SK-N-SH treated with all-trans-retinoic acid at 6 μM for 48 hours (cell line): ENCODE results near the gene KIAA1755.

Experiments
- ARNTL ChIP-seq: fragments of 450-650 bp; formaldehyde crosslinking; IDR thresholded peaks from 2 replicates; pipeline ENCODE4 v1.5.0; 2020; ENCODE audit warnings: low read depth, mild to moderate bottlenecking, moderate library complexity, borderline replicate concordance
- ESRRG ChIP-seq: fragments of 250-450 bp; sonication (Bioruptor Pico); IDR thresholded peaks from 2 replicates; pipeline ENCODE4 v1.6.1; 2021; ENCODE audit warnings: mild to moderate bottlenecking
- PPARA ChIP-seq: fragments of 250-450 bp; sonication (Bioruptor Pico); IDR thresholded peaks from 2 replicates; pipeline ENCODE4 v1.5.0; 2020; ENCODE audit warnings: mild to moderate bottlenecking, borderline replicate concordance
- RARB ChIP-seq: fragments of 250-450 bp; sonication (Bioruptor Pico); IDR thresholded peaks from 2 replicates; pipeline ENCODE4 v1.8.0; 2021; ENCODE audit warnings: mild to moderate bottlenecking, moderate library complexity
- ZFP3 ChIP-seq: fragments of 250-450 bp; sonication (Bioruptor Pico); IDR thresholded peaks from 2 replicates; pipeline ENCODE4 v1.5.0; 2020; ENCODE audit warnings: mild to moderate bottlenecking, moderate library complexity
- ZNF8 ChIP-seq: fragments of 450-650 bp; formaldehyde crosslinking; IDR thresholded peaks from 2 replicates; pipeline ENCODE4 v1.5.0; 2020; ENCODE audit warnings: mild to moderate bottlenecking, moderate library complexity
- TF ChIP-seq, protein P1 (sequence below): fragments of 250-450 bp; sonication (Bioruptor Pico); IDR thresholded peaks from 2 replicates; pipeline ENCODE4 v1.8.0; 2021; ENCODE audit warnings: low read depth, mild to moderate bottlenecking, moderate library complexity, borderline replicate concordance

DNA sequence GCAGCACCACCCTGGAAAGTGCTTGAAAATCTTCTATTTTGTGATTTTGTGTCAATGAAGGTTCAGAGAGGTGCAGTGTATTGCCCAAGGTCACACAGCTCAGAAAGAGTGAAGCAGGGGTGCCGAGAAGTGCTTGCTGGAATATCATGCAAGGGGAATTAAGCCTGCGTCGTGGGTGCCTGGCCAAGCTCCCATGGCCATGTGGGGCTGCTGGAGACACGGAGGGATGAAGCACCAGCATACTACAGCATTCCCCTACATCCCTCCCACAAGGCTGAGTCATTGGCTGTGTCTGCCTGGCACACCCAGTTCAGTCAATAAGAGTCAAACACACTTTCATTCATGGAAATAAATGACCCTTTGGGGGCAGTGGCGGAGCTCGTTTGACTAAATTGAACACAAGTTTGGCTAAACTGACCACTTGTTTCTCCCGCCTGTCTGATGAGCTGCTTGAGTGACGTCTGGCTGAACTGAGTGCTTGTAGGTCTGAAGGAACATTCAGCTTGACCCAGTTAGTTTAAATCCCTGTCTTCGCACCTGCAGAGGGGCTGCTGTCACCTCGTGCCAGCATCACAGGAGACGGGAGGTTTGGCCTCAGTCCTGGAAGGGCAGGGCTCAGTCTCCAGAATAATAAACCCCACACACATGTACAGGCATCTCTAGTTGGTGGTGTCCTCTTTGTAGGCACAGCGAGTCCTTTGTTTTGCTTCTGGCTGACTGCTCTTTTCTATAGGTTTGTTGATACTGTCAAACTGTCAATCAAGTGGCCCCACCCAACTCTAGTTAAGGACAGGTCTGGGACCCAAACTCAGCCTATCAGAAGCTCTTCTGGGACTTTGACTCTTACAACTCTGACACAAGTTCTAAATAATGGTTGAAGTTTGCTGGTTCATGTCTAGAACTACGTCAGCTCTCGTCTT is 87.0 kb downstream of the KIAA1755 start:
- TF ChIP-seq, protein P1, sequence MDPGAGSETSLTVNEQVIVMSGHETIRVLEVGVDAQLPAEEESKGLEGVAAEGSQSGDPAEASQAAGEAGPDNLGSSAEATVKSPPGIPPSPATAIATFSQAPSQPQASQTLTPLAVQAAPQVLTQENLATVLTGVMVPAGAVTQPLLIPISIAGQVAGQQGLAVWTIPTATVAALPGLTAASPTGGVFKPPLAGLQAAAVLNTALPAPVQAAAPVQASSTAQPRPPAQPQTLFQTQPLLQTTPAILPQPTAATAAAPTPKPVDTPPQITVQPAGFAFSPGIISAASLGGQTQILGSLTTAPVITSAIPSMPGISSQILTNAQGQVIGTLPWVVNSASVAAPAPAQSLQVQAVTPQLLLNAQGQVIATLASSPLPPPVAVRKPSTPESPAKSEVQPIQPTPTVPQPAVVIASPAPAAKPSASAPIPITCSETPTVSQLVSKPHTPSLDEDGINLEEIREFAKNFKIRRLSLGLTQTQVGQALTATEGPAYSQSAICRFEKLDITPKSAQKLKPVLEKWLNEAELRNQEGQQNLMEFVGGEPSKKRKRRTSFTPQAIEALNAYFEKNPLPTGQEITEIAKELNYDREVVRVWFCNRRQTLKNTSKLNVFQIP (CRISPR knock-in tag) = no peak; the same call in 1 of the 2 replicates
- 0 out of 2 replicates have a peak, but pooled peaks have one; percentile 37 for TF ChIP-seq ZFP3 (CRISPR knock-in tag)
- TF ChIP-seq ESRRG = no peak
- no peak for TF ChIP-seq ARNTL
- no peak for TF ChIP-seq ZNF8 (CRISPR knock-in tag)
- TF ChIP-seq PPARA = no peak
- no peak for TF ChIP-seq RARB (CRISPR knock-in tag)
